GM18502 (cell line): Measurements from ENCODE around the gene TIAM2.
"Not testable (repeated sequence)": the region's sequence is repeated elsewhere in the genome, so short reads cannot be mapped to it uniquely, and the experiment has no call there.

Experiments
- ATAC-seq: cut with Tn5 transposase; IDR thresholded peaks from one replicate; pipeline ENCODE4 v1.9.1; 2021; ENCODE audit warnings: mild to moderate bottlenecking; ENCODE audit not compliant: unreplicated experiment, poor library complexity

The TIAM2 gene

GRCh38 chr6:154986787-154987235, 8.3 kb upstream of the TIAM2 start:
- ATAC-seq = no peak

- no peak for ATAC-seq
These were observed 5.7 kb upstream of the TIAM2 start for GRCh38 chr6:154989448-154989847.

DNA sequence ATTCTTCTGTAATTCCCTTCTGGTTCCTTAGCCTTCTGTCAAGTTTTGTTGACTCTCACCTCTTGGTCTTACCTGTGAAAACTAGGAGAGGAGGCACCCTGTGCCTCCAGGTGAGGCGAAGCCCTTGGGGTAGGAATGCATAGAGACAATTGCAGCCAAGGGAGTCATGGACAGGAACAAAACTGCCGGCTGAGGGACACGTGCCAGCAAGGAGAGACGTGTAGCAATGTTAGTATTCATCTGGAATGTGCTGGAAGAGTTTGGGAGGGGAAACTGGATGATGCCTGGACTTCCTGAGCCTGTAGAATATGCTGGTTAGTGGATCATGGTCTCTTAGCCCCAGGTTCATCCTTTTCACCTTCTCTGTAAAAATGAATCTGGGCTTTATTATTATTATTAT, 3.9 kb upstream of the TIAM2 start:
- ATAC-seq = no peak

GRCh38 chr6:154993026-154993425, 2.1 kb upstream of the TIAM2 start:
- no peak for ATAC-seq

- ATAC-seq = no peak
These were observed 1.4 kb upstream of the TIAM2 start for GRCh38 chr6:154993710-154994109.

DNA sequence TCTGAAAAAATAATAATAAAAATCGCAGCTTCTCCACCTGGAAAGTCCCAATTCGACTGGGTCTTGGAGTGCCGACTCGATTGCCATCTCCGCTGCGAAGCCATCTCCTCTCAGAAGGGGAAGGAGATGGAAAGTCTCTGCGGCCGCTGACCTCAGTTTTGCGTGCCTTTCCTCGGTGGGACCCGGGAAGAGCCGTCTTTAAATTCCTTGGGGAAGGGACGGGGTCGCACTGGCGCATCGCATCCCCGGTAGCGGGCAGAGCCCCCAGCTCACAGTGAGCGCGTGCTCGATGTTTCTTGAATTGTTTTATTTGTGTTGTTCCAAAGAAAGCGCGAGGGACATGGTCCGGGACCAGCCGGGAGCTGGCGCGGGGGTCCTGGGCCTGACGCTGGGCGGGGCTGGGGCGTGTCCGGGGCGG, 270 bp upstream of the TIAM2 start:
- no peak for ATAC-seq

DNA sequence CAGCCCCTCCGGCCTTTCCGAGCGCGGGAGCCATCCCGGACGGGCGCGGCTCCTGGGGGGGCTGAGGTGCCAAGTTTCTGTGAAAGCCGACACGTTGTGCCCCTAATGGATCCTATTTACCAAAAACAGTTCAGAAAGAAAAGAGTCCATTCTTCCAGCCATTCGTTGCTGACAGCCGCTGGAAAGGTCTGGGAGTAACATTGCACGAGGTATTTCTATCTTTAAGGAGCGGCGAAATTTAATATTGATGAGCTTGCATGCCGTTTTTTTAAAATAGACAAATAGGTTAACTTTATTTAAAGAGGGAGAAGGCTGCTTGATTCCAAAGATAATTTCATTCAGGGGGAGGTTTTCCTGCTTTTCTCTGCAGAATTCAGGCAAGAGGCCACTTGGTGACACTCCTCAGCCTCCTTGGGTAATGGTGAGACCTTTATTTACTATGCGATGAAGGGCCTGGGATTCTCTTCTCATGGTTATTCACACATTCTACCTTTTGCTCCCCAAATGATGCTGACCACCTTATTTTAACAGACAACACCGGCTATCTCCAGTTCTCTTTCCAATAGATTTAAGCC, 988 bp downstream of the TIAM2 start:
- ATAC-seq = no peak

DNA sequence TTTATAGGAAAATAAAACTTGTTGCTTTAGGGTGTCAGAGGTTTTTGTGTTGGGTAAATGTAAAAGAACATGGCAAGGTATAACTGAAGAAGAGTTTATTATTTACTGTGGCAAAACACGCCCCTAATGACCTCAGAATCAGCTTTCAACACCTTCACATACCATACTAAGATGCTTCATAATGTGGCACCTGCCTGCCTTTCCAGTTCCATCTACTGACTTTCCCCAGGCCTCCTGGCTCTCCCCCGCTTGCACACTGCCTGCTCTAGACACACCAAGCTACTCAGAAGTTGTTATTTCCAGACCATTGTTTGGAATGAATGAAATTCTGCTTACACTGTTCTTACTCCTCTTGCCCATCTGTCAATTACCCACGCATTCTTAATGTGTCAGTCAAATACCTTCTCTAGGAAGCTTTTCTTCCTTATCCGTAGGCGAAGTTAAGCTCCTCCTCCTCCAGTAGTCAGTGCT, 1.8 kb downstream of the TIAM2 start:
- ATAC-seq = no peak

DNA sequence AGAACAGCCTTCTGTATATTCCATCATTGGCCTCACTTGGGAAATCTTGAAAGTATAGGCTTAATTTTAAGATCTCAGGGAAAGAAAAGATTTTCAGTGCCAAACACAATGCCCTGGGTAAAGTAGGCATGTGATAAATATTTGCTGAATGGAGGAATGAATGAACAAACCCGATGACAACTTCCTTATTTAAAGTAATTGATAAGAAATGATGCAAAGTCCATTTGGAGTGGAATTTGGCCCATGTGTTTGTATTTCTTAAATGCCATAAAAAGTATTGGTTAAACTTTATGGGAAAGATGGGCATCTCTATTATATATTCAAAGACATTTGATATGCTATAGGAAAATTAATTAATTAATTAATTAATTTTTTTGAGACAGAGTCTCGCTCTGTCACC, 3.7 kb downstream of the TIAM2 start:
- ATAC-seq = no peak

DNA sequence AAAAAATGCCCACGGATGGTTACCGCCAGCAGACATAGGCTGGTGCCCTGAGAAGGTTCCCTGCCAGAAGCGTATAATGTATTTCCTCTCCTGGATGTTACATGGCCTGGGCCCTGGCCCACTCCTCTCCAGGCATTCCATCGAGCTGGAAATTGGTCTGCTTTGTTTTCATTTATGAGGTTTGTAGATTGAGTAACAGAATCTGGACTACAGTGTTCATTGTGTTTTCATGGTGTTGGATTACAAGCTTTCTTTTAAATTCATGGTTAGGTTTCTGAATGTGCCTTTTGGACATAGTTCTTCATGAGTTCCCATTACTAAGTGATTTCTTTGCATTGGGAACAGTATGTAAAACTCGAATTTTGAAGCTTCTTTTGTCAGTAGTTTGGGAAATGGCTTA, 6.4 kb downstream of the TIAM2 start:
- no peak for ATAC-seq

DNA sequence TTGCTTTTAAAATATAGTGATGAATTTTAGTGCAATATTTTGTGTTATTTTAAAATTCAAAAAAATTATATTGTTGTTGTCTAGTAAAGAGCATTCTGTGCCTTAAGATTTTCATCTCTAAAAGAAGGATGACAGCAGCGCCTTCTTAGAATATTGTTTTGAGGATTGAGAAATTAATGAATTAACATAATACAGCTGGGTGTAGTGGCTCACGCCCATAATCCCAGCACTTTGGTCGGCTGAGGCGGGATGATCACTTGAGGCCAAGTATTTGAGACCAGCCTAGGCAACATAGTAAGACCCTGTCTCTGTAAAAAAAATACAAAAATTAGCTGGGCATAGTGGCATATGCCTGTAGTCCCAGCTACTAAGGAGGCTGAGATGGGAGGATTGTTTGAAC, 6.8 kb downstream of the TIAM2 start:
- ATAC-seq = no peak

GRCh38 chr6:155003476-155003875, 8.4 kb downstream of the TIAM2 start:
- no peak for ATAC-seq

GRCh38 chr6:155004017-155004416, 8.9 kb downstream of the TIAM2 start:
- no peak for ATAC-seq

DNA sequence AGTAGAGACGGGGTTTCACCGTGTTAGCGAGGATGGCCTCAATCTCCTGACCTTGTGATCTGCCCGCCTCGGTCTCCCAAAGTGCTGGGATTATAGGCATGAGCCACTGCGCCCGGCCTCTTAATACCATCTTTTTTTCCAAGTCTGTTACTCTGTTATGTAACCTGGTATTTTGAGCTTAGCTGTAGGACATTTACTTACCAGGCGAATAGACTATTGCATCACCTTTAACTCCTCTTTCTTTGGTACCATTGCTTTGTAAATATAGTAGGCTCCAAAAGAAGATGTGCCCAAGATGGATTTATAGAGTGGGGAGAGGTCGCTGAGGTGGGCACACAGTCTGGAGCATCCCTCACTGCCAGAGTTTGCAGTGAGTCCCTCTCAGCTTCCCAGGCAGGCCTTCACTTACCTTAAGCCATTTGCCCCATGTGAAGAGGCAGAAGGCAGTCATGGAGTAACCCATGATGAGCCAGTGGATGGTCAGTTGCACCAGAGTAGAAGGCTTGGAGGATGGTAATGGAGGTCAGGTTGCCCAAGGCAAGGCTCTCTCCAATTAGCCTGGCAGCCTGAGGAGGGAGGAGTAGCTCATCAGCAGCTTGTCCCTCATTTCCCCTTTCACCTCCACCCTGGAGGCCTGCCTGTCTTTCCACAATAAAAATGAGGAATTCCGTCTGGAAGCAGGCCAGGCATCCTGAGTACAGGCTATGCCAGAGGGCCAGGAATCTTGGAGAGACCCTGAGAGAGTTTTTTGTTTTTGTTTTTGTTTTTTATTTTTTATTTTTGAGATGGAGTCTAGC, 9.7 kb downstream of the TIAM2 start:
- no peak for ATAC-seq

DNA sequence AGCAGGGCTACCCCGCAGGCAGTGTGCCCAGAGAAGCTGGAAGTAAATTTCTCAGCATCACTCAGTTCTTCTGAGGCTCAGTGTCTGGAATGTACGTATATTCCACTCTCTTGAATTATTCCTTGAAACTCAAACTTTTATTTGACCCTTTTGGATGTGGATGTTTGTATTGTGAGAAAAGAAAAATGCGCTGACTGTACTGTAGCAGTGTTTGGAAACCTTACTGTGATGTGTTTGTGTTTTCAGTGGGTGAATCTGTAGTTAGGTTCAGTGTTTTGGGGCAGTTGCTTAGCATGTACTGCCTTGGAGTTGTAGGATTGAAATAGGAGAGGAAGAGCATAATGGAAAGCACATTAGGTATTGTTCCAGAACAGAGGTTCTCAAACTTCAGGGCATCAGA, 13.5 kb downstream of the TIAM2 start:
- no peak for ATAC-seq

DNA sequence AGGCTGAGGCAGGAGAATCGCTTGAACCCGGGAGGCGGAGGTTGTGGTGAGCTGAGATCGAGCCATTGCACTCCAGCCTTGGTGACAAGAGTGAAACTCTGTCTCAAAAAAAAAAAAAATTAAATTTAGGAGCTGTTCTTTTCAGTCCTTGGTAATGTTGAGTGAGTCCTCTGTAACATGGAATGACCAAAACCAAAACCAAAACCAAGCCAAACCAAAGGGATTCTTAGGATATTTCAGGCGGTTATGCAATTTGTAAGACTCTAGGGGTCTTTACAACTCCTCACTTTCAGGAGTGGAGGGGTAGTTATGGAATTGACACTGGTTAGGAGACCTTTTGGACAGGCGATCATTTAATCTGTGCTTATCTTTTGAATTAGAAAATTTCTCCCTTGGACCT, 15.8 kb downstream of the TIAM2 start:
- ATAC-seq = no peak

DNA sequence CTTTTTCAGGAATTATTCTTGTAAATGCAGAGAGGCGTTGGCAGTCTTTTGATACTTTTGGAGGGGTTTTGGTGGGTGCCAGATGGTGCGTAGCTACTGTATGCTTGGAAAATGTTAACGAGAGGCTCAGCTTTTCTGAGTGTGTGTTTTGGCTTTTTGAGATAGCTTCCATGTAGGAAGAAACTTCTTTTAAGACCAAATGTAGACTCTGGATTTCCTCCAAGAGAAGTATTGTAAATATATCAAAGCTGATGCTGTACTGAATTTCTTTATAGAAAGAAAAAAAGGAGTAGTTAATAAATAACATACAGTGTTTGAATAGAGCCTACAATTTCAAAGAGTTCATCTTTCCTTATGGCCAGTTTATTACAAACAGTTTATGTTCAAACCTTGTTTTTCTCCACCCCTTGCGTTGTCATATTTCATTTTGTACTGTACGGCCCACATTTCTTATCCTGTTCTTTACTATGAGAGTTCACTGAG, 16.7 kb downstream of the TIAM2 start:
- ATAC-seq = no peak

DNA sequence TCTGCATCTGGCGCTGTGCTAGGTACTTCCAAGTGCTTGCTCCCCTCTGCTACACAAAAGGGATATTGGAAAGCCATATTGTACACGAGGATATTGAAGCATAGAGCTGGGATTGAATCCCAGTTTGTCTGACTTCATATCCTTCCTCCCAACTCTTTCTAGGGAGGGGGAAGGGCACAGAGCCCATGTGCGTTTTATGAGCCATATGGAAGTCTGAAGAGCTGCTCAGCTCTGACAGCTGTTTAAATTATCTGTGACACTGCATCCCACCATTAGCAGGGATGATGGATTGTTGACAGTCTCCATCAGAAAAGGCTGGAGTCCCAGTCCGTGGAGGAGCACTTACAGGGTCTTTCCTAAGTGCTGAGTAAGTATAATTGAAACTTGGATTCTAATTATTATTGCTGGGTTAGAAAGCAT, 18.4 kb downstream of the TIAM2 start:
- ATAC-seq = no peak

- no peak for ATAC-seq
These were observed 19.0 kb downstream of the TIAM2 start for GRCh38 chr6:155014137-155014536.

DNA sequence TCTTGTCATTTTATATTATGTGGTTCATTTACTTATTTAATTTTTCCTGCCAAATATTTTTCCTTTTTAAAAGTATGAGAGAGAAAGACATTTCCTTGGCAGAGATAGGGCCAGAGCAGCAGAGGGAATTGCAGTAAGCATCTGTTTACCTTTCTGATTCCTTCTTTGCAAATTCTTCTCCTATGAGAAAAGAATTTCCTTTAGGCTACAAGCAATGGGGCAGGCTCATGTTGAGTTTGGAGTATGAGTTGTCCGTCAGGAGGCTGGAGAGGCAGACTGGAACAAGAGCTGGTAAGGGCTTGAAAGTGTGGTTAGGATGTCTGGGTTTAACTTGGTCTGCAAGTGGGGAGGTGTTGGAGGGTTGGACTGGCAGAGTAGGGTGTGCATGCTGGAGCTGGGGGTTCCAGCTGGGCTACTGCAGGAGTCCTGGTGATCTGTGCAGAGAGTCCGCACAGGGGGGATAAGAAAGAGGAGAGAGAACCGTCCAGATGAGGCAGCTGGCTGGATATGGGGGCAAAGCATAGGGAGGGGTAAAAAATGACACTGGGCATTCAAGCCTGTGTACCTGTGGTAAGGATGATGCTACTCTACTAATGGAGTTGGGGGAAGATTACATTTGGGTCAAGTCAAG, 19.7 kb downstream of the TIAM2 start:
- ATAC-seq = no peak

DNA sequence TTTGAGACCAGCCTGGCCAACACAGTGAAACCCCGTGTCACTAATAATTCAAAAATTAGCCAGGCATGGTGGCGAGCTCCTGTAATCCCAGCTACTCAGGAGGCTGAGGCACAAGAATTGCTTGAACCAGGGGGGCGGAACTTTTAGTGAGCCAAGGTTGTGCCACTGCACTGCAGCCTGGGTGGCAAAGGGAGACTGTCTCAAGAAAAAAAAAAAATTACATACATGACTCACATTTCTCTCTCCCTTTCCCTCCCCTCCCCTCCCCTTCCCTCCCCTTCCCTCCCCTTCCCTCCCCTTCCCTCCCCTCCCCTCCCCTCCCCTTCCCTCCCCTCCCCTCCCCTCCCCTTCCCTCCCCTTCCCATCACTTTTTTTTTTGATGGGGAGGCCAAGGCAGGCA, 23.3 kb downstream of the TIAM2 start:
- not testable (repeated sequence) for ATAC-seq
